ENCODE measurements around the gene PLEKHM3.
"Not testable (repeated sequence)": the region's sequence is repeated elsewhere in the genome, so short reads cannot be mapped to it uniquely, and the experiment has no call there.

PLEKHM3 gene

DNA sequence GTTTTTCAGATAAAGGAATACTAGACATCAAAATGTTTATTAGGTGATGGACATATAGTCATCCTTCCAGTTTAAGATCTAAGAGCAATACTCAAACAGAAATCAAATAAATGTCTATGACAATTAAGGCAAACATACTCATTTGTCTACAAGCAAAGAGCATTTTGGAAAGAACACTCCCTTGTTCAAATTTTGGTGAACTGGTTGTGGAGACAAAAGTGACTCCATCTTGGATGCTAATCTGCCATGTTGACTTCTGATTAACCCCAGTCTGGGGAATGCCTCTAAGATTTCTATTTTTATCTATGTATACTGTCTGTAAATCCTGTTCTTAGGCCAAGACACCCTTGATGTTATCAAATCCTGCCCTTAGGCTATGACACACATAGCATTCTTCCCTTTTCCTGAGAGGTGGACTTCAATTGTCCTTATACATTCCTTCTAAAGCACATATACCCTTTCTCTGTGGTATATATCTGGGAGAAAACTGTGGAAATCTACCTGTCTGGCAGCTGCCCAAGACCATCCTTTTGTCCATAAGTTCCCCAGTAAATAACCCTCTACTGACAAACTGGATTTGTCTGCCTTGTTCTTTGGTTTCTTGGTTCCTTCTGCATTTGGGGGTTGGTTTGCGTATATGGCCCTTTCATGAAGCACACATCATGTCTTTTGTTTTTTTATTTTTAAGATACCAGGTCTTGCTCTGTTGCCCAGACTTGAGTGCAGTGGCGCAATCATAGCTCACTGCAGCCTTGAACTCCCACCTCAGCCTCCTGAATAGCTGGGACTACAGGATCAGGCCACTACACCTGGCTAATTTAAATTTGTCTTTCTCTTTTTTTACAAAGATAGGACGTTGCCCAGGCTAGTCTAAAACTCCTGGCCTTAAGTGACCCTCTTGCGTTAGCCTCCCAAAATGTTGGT is 12.5 kb upstream of the PLEKHM3 start:
- no peak for DNase-seq

- no peak for DNase-seq
These were observed 11.0 kb upstream of the PLEKHM3 start for GRCh38 chr2:208036357-208036756.

- DNase-seq: no peak
These were observed 9.3 kb upstream of the PLEKHM3 start for GRCh38 chr2:208034503-208035140.

DNA sequence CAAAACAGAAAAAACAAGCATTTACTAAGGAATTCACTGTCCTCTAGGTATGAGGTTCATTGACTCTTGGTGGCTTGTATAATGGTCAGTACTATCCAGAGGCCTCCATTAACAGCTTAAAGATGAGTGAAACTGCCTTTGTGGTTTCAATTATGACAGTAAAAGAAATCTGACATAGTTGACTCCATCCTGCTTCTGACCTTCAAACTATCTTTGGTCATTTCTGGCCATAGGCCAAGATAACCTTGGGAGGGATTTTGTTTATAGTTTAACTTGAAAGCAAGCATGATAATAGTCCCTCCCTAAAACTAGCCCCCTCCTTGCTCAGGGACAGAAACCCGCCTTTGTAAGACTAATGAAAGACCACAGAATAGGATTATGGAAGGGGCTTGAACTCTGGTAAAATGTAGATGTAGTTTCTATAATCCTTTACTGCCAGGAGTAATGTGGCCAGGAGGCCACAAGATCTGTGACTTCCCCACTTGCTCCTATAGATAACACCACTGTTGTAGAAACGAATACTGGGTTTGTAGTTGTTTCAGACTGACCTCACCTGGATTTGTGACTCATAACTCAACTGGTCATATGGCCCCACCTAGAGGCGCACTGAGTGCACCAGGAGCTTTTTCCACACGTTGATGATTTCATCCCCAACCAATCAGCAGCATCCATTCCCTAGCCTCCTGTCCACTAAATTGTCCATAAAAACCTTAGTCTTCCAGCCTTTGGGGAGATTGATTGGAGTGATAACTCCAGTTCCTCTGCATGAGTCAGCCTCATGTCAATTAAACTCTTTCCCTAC is 8.6 kb upstream of the PLEKHM3 start:
- DNase-seq: peak; percentile 12

DNA sequence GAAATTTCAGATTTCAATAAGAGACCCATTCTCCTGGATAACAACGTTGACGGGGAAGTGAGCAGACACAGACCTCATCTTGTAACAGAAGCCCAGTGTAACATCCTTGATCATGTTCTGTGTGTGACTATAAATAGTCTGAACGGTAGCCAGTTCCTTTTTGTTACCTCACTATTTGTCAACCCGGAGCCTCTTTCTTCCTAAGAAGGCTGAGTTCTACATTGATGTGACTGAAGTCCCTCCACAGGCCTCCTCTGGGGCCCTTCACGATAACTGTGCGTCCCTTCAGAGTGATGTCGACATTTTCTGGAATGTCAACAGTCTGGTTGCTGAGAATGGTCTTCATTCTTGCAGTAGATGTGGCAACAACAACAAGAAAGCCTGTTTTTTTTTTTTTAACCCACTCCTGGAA is 6.3 kb upstream of the PLEKHM3 start:
- no peak for DNase-seq

- no peak for DNase-seq
These were observed 472 bp upstream of the PLEKHM3 start for GRCh38 chr2:208025814-208026184.

DNA sequence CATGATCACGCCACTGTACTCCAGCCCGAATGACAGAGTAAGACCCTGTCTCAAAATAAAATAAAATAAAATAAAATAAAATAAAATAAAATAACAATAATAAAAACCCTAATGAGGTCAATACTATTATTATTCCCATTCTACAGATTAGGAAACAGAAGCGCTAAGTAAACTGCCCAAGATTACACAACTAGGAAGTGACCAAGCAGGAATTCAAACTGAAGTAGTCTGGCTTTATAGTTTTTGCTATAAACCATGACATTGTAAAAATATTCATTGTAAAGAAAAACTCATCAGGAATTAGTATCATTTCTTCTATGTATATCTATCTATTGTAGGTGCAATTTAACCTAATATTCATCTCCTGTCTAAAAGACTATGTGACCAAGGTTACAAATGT is 1.2 kb downstream of the PLEKHM3 start:
- no peak for DNase-seq

DNA sequence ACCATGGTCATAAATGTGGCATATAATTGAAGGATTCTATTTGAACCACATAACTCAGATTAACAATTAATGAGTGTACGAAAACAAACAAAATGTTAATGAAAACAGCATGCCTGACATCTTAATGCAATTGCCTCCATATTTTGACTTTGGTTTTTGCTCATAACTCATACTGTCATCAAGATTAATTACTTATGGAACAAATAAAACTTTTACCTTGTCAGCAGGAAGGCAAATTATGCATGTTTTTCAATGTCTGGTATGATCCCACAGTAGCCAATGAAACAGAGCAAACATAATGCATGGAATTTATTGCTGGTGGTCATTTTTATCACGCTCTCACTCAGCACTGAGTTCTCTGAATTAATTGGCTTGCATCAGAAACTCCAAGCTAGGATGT is 5.1 kb downstream of the PLEKHM3 start:
- no peak for DNase-seq

DNA sequence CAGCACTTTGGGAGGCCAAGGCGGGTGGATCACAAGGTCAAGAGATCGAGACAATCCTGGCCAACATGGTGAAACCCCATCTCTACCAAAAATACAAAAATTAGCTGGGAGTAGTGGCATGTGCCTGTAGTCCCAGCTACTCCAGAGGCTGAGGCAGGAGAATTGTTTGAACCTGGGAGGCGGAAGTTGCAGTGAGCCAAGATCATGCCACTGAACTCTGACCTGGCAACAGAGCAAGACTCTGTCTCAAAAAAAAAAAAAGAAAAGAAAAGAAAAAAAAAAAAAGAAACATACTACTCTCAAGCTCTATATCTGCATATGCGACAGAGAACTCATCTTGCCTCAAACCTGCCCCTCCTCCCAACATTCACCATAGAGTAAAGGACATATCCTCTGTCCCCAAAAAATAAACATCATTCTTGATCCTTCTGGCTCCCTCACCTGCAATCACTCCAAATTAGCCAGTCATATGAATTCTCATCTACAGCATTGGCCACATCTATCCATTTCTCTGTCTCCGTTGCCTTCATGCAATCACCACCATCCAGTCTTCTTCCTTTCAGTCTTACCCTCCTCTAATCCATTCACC is 7.1 kb downstream of the PLEKHM3 start:
- not testable (repeated sequence) for DNase-seq

DNA sequence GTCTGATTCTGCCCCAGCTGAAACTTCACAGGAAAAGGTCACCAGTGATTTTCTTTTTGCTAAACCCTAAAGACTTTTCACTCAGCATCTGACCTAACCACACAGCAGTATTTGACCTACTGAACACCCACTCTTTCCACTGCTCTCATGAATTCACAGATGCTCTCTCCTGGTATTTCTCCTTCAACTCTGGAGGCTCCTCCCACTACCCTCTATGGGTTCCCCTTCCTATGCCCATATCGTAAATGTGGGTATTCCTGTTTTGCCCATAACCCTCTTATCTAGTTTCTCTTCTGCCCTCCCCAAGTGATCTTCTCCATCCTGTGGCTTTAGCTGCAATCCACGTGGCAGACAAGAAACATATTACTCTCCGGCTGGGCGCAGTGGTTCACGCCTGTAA is 7.6 kb downstream of the PLEKHM3 start:
- no peak for DNase-seq

DNA sequence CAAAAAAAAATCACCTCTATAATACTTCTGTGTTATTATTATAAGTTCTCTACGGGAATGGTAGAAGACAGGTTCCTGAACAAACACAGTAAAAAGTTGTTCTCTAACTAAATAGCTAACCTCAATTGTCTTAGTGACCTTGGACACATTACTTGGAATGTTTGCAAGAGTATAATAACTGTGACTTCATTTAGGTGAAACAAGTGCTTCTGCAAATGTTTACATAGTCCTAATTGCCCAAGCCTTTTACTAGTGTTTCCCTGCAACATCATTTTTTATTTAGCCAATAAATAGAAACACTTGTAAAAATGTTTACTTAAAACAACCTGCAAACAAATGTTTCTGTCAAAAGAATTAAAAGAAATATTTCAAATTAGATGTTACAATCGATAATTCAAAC is 9.9 kb downstream of the PLEKHM3 start:
- no peak for DNase-seq

GRCh38 chr2:208013285-208014178 is 11.8 kb downstream of the PLEKHM3 start:
- DNase-seq: no peak

DNA sequence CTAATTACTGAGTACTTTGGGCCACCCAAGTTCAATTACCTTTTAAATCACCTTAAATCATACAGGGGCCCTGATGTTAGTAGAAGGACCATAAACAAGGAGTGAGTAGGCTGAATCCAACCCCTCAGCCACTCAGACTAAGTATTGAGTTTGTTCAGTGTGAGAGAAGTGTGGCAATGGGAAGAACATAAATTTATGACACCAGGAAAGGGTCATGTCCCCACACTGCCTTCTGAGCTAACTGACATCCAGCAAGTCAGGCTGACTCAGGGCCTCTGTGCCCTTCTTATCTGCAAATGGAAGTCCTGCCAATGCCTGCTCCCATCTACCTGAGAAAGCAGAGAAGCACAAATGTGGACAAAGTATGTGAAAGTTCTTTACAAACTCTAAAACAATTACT is 12.9 kb downstream of the PLEKHM3 start:
- DNase-seq: no peak

DNA sequence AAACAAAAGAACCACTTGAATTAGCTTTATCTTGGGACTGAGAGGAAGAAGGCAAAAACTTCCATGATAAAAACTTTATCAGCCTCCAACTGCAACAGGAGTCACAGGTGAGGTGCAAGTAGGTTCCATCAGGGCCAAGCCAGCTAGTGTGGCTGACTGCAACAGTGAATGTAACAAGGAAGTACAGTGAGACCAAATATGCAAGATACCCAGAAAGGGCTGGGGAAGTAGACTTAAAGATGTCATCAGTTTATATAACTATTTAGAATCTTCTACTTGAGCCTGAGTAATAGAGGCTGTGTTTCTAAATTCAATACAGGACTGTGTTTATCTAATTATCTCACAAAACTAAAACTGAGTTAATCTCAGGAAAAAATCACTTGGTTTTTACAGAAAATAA is 14.8 kb downstream of the PLEKHM3 start:
- no peak for DNase-seq

- DNase-seq: no peak
These were observed 18.5 kb downstream of the PLEKHM3 start for GRCh38 chr2:208006833-208007232.

DNA sequence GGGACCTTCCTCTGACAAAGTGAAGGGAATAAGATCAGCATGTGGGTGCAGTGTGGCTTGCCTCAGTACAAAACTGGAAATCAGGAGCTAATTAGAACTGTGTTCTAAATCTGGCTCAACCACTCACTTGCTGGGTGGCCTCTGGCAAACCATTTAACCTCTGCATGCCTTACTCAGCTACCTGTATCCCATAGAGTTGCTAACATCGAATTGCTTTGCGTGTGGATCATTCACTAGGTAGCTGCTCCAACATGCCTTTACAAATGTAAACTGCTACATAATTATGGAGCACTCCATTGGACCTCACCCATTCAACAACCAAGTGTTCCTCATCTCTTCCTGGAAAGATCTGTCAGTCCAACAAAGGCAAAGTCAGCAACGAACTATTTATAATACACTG is 19.0 kb downstream of the PLEKHM3 start:
- no peak for DNase-seq

DNA sequence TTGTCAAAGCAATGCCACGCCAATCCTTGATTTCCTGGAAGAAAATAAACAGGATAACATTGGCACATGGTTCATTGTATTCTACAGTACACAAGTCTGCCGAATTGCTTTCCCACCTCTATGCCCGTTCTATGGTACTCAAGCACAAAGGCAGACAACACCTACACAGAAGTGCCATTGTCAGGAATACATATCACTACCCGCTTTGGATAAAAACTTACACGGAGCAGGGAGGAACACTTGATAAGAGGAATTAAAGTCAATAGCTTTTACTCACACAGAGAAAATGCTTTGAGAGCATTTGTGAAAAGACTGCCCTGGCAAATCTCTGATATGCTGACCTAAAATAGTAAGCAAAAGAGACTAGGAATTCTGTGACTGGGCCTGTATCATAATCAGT is 23.4 kb downstream of the PLEKHM3 start:
- no peak for DNase-seq

GRCh38 chr2:208000701-208001395 is 24.5 kb downstream of the PLEKHM3 start:
- DNase-seq: no peak

GRCh38 chr2:207996848-207997247 is 28.5 kb downstream of the PLEKHM3 start:
- DNase-seq: no peak

DNA sequence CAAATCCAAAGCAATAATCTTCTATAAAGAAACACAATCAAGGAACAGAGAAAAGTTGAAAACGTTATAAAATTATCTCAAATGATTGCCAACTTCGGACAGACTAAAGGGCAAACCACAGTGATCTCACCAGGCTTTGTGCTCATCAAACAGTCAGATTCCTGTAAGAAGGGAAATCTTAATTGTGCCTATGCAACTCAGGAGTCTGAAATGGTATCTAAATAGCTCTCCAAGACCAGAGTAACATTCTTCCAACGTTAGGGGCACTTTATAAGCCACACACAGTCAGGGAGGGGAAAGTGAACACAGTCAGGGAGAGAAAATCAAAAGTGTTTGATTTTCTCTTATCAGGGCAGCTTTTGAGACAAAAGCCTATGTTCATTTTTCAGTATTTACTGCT is 29.4 kb downstream of the PLEKHM3 start:
- no peak for DNase-seq

GRCh38 chr2:207993151-207993763 is 32.1 kb downstream of the PLEKHM3 start:
- DNase-seq: no peak
